ENCODE data around the gene TEX2.

DNA sequence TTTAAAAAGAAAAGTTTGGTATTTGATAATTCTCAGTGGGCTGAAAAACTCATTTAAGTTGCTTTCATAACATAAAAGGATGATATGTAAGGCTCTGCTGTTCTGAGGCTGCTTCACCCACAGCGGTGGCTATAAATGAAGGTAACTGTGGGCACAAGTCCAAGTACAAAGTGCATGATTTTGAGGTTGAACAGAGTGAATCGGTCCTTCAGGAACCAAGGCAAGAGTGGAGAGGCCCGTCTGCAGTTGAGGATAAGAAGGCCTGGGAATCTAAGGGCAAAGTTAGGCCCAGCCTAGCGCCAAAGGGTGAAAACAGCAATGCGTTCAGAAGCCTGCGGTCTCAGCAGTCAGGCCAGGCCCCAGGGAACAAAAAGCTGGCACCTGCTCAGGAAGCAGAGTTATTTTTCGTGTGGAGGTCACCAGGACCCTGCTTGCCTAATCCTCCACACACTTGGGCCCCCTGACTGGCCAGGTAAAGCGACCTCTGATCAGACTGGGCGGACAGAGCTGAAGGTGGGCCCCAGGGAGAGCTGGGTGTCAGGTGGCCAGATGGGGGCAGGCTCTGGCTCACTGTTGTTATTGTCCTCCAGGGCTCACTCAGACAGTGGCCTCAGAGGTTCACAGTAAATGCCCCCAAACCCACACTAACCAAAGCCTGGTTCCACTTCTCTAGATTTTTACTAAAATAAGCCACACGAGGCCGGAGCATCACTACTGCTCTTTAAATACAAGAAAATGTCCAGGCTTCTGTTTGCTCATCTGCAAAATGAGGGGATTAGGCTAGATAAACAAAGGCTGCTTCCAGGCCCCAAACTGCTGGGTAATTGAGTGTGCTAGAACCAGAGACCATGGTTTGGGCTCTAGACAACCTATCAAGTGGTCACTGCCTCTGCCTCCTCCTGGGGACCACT is 46.5 kb downstream of the TEX2 start:
- TF ChIP-seq EZH2 (IDR thresholded peaks at IDR 0.05; ENCODE audit: borderline replicate concordance, low read length) = no peak
- TF ChIP-seq, protein P1, sequence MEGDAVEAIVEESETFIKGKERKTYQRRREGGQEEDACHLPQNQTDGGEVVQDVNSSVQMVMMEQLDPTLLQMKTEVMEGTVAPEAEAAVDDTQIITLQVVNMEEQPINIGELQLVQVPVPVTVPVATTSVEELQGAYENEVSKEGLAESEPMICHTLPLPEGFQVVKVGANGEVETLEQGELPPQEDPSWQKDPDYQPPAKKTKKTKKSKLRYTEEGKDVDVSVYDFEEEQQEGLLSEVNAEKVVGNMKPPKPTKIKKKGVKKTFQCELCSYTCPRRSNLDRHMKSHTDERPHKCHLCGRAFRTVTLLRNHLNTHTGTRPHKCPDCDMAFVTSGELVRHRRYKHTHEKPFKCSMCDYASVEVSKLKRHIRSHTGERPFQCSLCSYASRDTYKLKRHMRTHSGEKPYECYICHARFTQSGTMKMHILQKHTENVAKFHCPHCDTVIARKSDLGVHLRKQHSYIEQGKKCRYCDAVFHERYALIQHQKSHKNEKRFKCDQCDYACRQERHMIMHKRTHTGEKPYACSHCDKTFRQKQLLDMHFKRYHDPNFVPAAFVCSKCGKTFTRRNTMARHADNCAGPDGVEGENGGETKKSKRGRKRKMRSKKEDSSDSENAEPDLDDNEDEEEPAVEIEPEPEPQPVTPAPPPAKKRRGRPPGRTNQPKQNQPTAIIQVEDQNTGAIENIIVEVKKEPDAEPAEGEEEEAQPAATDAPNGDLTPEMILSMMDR (conservative IDR thresholded peaks at IDR 0.05 in 1 of 2, IDR thresholded peaks at IDR 0.05 in 1 of 2; ENCODE audit: extremely low read depth in 1 of 2, insufficient read depth in 1 of 2, low read depth in 1 of 2, low read length in 2 of 2) = no peak

All from mammary epithelial cell (primary cell).